DOHH2 (cell line): ENCODE data around the gene TAF5L.

Source experiments
- H3F3A ChIP-seq: fragments of 200-600 bp; sonication (generic), shearing (Covaris generic); 2 replicates; pipeline ENCODE4 v1.6.0; 2016; ENCODE audit warnings: antibody characterized with exemption, mild to moderate bottlenecking; ENCODE audit not compliant: control insufficient read depth, insufficient read depth
- H3K27ac ChIP-seq: fragments of 200-600 bp; sonication (generic); 2 replicates; pipeline ENCODE4 v1.5.1; 2014; ENCODE audit warnings: low read depth, mild to moderate bottlenecking, low read length, moderate library complexity
- H3K27me3 ChIP-seq: fragments of 200-600 bp; sonication (generic); 2 replicates; pipeline ENCODE4 v1.6.1; 2014; ENCODE audit warnings: mild to moderate bottlenecking, low read length, mixed read lengths; ENCODE audit not compliant: control insufficient read depth
- H3K36me3 ChIP-seq: fragments of 200-600 bp; sonication (generic); 2 replicates; pipeline ENCODE4 v1.6.1; 2014; ENCODE audit warnings: mild to moderate bottlenecking, low read length, moderate library complexity, mixed read lengths; ENCODE audit not compliant: control insufficient read depth
- H3K4me1 ChIP-seq: fragments of 200-600 bp; sonication (generic); 2 replicates; pipeline ENCODE4 v1.6.1; 2014; ENCODE audit warnings: mild to moderate bottlenecking, low read length, mixed read lengths; ENCODE audit not compliant: control insufficient read depth
- H3K4me2 ChIP-seq: fragments of 200-600 bp; sonication (generic); 2 replicates; pipeline ENCODE4 v1.6.0; 2014; ENCODE audit warnings: mild to moderate bottlenecking, low read length, moderate library complexity
- H3K4me3 ChIP-seq: fragments of 200-600 bp; sonication (generic); 2 replicates; pipeline ENCODE4 v1.5.1; 2014; ENCODE audit warnings: mild to moderate bottlenecking, low read length, mixed read lengths
- H3K79me2 ChIP-seq: fragments of 200-600 bp; sonication (generic); 2 replicates; pipeline ENCODE4 v1.6.1; 2014; ENCODE audit warnings: mild to moderate bottlenecking, low read length, mixed read lengths; ENCODE audit not compliant: control insufficient read depth
- H3K9me2 ChIP-seq: fragments of 200-600 bp; sonication (generic); replicated peaks from 2 replicates; pipeline ENCODE4 v1.6.1; 2014; ENCODE audit warnings: mild to moderate bottlenecking, low read length, mixed read lengths; ENCODE audit not compliant: control insufficient read depth
- H3K9me3 ChIP-seq: fragments of 200-600 bp; sonication (generic); 2 replicates; pipeline ENCODE4 v1.6.1; 2014; ENCODE audit warnings: antibody characterized with exemption, low read length, mixed read lengths; ENCODE audit not compliant: control insufficient read depth, insufficient read depth
- H4K20me1 ChIP-seq: fragments of 200-600 bp; sonication (generic); 2 replicates; pipeline ENCODE4 v1.6.0; 2014; ENCODE audit warnings: low read depth, mild to moderate bottlenecking, antibody characterized with exemption, low read length, moderate library complexity; ENCODE audit not compliant: control insufficient read depth, insufficient read depth
- EZH2phosphoT487 ChIP-seq: fragments of 200-600 bp; sonication (generic); IDR thresholded peaks from 2 replicates; pipeline ENCODE4 v1.6.1; 2017; ENCODE audit warnings: borderline replicate concordance, mild to moderate bottlenecking, antibody characterized with exemption, low read length, moderate library complexity, mixed read lengths
- TF ChIP-seq, protein P1 (sequence below): fragments of 200-600 bp; sonication (generic); IDR thresholded peaks from one replicate; pipeline ENCODE4 v1.5.1; 2014; ENCODE audit warnings: antibody characterized with exemption, mild to moderate bottlenecking, low read depth, low read length; ENCODE audit not compliant: poor library complexity, severe bottlenecking

The TAF5L gene

DNA sequence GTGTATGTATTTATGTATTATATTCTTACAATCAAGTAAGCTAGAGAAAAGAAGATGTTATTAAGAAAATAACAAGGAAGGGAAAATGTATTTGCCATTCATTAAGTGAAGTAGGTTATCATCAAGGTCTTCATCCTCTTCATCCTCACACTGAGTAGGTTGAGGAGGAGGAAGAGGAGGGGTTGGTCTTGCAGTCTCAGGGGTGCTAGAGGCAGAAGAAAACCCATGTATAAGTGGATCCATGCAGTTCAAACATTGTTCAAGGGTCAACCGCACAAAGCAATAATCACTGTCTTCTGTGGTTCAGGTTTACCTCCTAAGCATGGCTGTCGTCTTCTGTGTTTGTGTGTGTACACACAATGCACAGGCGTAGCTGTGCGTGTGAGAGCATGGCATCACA, 17.0 kb upstream of the TAF5L start:
- no peak overlapping the region for H3K27ac ChIP-seq
- H3K9me2 ChIP-seq = no peaks in the 10 kb centered on the region
- no peaks in the 10 kb centered on the region for H3K9me3 ChIP-seq
- TF ChIP-seq EZH2phosphoT487 = no peak
- TF ChIP-seq, protein P1, sequence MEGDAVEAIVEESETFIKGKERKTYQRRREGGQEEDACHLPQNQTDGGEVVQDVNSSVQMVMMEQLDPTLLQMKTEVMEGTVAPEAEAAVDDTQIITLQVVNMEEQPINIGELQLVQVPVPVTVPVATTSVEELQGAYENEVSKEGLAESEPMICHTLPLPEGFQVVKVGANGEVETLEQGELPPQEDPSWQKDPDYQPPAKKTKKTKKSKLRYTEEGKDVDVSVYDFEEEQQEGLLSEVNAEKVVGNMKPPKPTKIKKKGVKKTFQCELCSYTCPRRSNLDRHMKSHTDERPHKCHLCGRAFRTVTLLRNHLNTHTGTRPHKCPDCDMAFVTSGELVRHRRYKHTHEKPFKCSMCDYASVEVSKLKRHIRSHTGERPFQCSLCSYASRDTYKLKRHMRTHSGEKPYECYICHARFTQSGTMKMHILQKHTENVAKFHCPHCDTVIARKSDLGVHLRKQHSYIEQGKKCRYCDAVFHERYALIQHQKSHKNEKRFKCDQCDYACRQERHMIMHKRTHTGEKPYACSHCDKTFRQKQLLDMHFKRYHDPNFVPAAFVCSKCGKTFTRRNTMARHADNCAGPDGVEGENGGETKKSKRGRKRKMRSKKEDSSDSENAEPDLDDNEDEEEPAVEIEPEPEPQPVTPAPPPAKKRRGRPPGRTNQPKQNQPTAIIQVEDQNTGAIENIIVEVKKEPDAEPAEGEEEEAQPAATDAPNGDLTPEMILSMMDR = no peak
- no peaks in the 10 kb centered on the region for H3K27me3 ChIP-seq
- no peak overlapping the region for H3K4me3 ChIP-seq
- peaks cover 80% of the 10 kb centered on the region for H3K79me2 ChIP-seq
- peaks cover 32% of the 10 kb centered on the region for H3K4me1 ChIP-seq
- peaks cover 6% of the 10 kb centered on the region; the same call in 1 of the 2 replicates for H4K20me1 ChIP-seq
- peaks cover 77% of the 10 kb centered on the region for H3K36me3 ChIP-seq
- no peaks in the 10 kb centered on the region for H3F3A ChIP-seq
- H3K4me2 ChIP-seq = no peak overlapping the region; the same call in 1 of the 2 replicates

DNA sequence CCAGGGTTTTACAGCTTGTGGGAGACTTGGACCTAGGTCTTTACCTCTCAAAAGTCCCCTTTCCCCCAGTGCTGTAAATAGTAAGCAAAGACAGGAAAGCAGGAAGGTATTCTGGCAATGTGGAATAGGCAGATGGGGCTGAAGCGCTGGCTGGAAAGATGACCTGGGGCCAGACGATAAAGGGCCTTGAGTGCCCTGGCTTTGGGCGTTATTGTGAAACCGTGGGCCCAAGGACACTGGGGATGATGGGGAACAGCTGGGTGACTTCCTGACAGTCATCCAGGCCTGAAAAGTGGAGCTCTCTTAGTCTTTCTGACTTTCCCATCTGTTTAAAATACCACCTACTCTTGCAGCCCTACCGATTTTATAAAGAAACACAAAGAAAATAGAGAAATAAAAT, 16.5 kb upstream of the TAF5L start:
- H3K9me2 ChIP-seq = no peaks in the 10 kb centered on the region
- H3K36me3 ChIP-seq = peaks cover 77% of the 10 kb centered on the region
- peaks cover 32% of the 10 kb centered on the region for H3K4me1 ChIP-seq
- no peak overlapping the region for H3K4me2 ChIP-seq
- no peaks in the 10 kb centered on the region for H3K9me3 ChIP-seq
- peaks cover 6% of the 10 kb centered on the region; the same call in 1 of the 2 replicates for H4K20me1 ChIP-seq
- no peak overlapping the region for H3K4me3 ChIP-seq
- H3F3A ChIP-seq = no peaks in the 10 kb centered on the region
- no peaks in the 10 kb centered on the region for H3K27me3 ChIP-seq
- H3K27ac ChIP-seq = no peak overlapping the region
- peaks cover 86% of the 10 kb centered on the region for H3K79me2 ChIP-seq
- no peak for TF ChIP-seq EZH2phosphoT487
- TF ChIP-seq, protein P1 = no peak

DNA sequence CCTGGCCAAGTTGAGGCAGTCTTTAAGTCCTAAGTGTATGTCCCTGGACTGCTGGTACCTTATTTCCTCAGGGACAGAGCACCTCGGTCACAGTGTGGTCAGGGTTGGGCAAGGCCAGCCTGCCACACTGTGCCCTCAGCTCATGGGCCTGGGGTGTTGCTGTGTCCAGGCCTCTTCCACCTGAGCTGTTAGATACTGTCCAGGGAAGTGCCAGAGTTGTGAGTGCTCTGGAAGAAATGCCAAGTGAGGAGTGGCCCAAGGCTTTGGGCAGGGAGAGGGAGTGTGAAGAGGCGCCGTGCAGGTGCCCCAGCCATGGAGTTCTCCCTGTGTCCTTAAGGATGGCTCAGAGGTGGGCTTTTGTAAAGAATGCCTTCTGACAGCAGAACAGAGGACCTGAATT, 15.4 kb upstream of the TAF5L start:
- peaks cover 32% of the 10 kb centered on the region for H3K4me1 ChIP-seq
- H4K20me1 ChIP-seq = peaks cover 6% of the 10 kb centered on the region; the same call in 1 of the 2 replicates
- no peaks in the 10 kb centered on the region for H3K9me2 ChIP-seq
- no peak overlapping the region for H3K4me2 ChIP-seq
- peaks cover 93% of the 10 kb centered on the region for H3K79me2 ChIP-seq
- no peaks in the 10 kb centered on the region for H3F3A ChIP-seq
- TF ChIP-seq, protein P1 = no peak
- no peaks in the 10 kb centered on the region for H3K9me3 ChIP-seq
- H3K36me3 ChIP-seq = peaks cover 77% of the 10 kb centered on the region
- H3K27ac ChIP-seq = no peak overlapping the region
- H3K4me3 ChIP-seq = no peak overlapping the region
- H3K27me3 ChIP-seq = no peaks in the 10 kb centered on the region
